Stimulated activated CD4-positive, alpha-beta T cell treated with anti-CD3 and anti-CD28 coated beads, Interleukin-1b, Interleukin-23, amount 100 ng/mL, for 24 hours (primary cell): ENCODE measurements around the gene LCA5L.
A peak's percentile ranks its signal among the peaks of the same experiment; 100 is the strongest.
"Not testable (repeated sequence)": the region's sequence is repeated elsewhere in the genome, so short reads cannot be mapped to it uniquely, and the experiment has no call there.

ENCODE experiments used
- DNase-seq, 4 experiments: peaks; one replicate each; pipeline ENCODE4 v3.0.0-alpha.2; 2020; ENCODE audit warnings: low read depth in 4 of 4, low spot score in 1 of 4

Gene LCA5L

GRCh38 chr21:39388038-39388810 lies 57.4 kb downstream of the LCA5L start:
- DNase-seq = peak; percentile 83 to 93 (median 85)

- DNase-seq = peak; percentile 87 to 92 (median 88)
These were observed 58.0 kb downstream of the LCA5L start for GRCh38 chr21:39387461-39388037.

- DNase-seq = no peak
These were observed 58.7 kb downstream of the LCA5L start for GRCh38 chr21:39386899-39387298.

- DNase-seq = no peak
These were observed 59.4 kb downstream of the LCA5L start for GRCh38 chr21:39386194-39386593.

- peak in 3 of 4 experiments; percentile 7 to 54 (median 47) for DNase-seq
These were observed 60.1 kb downstream of the LCA5L start for GRCh38 chr21:39385299-39386145.

GRCh38 chr21:39384674-39385298 lies 60.8 kb downstream of the LCA5L start:
- DNase-seq = no peak

- not testable (repeated sequence) for DNase-seq
These were observed 63.5 kb downstream of the LCA5L start for GRCh38 chr21:39382096-39382495.

GRCh38 chr21:39381009-39381408 lies 64.6 kb downstream of the LCA5L start:
- no peak for DNase-seq

- peak; percentile 72 to 88 (median 82) for DNase-seq
These were observed 65.3 kb downstream of the LCA5L start for GRCh38 chr21:39379986-39380891.

GRCh38 chr21:39377444-39378050 lies 68.0 kb downstream of the LCA5L start:
- DNase-seq = no peak

GRCh38 chr21:39375446-39375845 lies 70.1 kb downstream of the LCA5L start:
- no peak for DNase-seq

GRCh38 chr21:39374046-39374445 lies 71.5 kb downstream of the LCA5L start:
- DNase-seq = no peak

- no peak for DNase-seq
These were observed 71.9 kb downstream of the LCA5L start for GRCh38 chr21:39373634-39374033.

- DNase-seq = not testable (repeated sequence)
These were observed 75.7 kb downstream of the LCA5L start for GRCh38 chr21:39369896-39370288.

- DNase-seq = no peak
These were observed 77.8 kb downstream of the LCA5L start for GRCh38 chr21:39367783-39368182.

- DNase-seq = no peak
These were observed 79.0 kb downstream of the LCA5L start for GRCh38 chr21:39366563-39366962.

- no peak for DNase-seq
These were observed 80.6 kb downstream of the LCA5L start for GRCh38 chr21:39364949-39365348.

GRCh38 chr21:39363607-39364555 lies 81.7 kb downstream of the LCA5L start:
- no peak for DNase-seq

- no peak for DNase-seq
These were observed 82.8 kb downstream of the LCA5L start for GRCh38 chr21:39362733-39363132.
